HG03457 (cell line): ENCODE measurements around the gene RUNX2.
"Not testable (repeated sequence)": the region's sequence is repeated elsewhere in the genome, so short reads cannot be mapped to it uniquely, and the experiment has no call there.

ENCODE experiments used
- ATAC-seq: cut with Tn5 transposase; IDR thresholded peaks from one replicate; pipeline ENCODE4 v1.9.1; 2021; ENCODE audit warnings: moderate number of reproducible peaks; ENCODE audit not compliant: unreplicated experiment

RUNX2 gene

DNA sequence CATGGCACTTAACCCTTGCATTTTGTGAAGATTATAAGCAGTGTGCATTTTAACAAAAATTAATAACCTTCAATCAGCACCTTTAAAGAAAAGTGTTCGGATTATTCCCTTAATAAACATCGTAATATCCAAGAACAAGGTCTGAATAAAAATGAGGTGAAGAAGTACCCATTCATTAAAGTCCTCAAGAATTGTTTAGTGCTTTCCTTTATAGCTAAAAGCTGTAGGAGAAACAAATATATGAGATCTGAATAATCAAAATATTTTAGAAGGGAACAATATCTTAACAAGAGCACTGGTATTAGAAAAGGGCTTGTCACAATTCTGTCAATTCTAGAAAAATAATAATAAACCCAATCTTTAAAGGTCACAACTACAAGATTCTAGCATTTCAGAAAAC is 217.3 kb downstream of the RUNX2 start:
- no peak for ATAC-seq

DNA sequence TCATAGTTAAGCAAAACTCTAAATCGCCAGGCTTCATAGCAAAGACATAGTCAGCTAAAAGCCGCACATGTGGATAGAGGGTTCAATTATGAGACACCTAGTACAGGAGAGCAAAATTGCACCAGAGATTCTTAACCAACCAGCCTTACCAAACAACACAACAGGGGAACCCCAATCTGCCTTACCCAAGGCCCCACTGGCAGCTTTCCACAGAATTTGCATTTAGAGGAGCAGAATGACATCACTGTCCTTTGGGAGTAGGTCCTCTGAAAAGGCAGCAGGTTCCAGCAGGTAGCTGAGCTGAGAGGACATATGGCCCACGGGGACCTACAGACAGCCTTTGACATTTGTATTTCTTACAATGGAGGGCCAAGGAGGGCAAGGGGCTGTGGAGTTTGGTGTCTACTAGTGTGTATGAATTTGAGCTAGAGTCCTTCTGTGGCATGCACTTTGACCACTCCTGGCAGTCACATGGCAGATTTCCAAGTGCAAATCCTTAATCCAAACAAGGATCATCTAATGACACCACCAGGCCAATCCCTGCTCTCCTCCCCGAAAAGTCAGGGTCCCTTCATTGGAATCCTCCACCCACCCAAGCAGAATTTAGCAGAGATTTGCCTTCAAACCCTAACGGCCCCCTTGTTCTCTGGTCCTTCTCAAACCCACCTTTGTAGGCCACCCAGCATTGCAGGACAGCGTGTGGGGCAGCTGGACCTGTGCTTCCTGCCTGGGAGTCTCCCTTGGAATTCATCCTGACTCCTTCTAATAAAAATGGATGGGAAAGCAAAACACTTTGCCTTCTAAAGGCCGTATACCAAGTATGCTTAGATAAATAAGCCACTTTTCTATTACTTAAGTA is 220.8 kb downstream of the RUNX2 start:
- peak; percentile 85 for ATAC-seq

DNA sequence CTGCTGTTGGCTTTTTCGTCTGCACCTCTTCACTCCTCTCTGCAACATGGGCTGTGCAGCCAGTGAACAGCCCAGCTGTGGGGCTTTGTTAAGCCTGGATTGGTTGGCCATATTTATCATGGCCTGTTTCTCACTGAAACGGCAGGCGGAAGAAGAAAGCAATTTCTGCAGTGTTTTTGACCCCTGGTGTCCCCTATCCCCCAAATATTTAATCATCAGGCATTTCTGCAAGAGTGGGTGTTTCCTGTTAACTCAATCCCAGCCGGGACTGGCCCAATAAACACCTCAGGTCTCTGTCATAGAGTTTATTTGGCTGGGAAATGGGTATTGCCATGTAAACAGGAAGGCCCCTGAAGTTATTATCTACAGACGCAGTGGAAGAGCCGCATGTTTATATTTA is 224.4 kb downstream of the RUNX2 start:
- no peak for ATAC-seq

DNA sequence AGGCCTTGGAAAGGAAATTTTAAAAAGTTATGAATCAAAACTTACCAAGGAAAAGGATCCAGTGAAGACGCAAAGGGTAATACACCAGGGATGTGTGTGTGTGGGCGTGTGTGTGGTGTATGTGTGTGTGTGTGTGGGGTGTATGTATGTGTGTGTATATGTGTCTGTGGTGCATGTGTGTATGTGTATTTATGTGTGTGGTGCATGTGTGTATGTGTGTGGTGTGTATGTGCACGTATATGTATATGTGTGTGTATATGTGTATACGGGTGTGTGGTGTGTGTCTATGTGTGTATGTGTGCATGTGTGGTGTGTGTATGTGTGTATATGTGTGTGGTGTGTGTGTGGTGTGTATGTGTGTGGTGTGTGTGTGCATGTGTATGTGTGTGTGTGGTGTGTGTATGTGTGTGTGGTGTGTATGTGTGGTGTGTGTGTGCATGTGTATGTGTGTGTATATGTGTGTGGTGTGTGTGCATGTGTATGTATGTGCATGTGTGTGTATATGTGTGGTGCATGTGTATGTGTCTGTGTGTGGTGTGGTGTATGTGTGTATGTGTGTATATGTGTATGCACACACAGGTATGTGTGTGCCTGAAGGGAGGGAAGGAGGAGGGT is 225.7 kb downstream of the RUNX2 start:
- ATAC-seq, result no peak

DNA sequence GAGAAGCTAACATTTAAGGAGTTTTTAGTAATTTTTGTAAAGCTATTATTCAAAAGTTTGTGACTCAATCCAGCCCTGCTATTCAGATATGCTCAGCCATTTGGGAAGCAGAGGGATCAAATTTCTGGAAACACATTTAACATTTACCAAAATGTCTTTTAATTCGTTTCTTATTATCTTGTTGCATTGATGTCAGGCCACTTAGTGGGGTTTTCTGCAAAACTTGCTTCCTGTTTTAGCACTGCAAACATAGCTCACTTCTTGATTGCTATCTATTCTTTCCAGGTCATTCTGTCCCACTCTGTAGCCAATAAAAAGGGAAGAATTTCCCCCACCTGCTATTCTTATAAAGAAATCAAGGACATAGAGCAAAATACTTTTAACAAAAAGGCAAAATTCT is 226.5 kb downstream of the RUNX2 start:
- no peak for ATAC-seq

DNA sequence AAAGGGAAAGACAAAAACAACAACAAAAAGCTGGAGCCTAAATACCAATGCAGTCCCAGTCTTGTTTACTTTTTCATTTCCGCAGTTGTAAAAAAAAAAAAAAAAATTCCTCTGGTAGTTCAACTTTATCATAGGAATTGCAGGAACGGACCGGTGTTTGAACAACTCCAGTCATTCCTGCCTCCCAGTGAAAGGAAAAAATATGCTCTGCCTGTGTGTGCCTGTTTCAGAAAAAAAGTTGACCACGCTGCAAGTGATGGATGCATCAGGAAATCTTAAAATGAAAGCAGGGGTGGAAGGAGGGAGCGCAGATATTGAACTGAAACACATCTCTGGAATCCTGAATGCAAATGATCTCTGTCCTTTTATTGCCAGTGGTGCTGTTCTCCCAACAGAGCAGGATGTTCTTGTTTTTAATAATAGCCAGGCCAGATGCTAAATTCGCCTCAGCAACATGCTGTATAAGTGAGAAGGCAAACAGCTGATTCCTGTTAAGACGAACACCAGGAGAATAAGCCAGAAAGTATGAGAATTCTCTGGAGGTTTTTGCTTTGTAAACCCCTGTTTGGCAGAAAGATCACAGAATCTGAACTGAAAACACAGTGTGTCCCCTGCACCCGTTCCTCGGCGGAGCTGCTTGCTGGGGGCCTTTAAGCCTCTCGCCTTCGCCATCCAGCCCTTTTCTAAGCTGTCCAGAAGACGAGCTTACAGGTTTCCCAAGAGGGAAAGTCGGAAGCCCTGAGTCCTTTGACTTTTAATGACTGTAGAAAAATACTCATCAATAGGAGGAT is 228.0 kb downstream of the RUNX2 start:
- no peak for ATAC-seq

DNA sequence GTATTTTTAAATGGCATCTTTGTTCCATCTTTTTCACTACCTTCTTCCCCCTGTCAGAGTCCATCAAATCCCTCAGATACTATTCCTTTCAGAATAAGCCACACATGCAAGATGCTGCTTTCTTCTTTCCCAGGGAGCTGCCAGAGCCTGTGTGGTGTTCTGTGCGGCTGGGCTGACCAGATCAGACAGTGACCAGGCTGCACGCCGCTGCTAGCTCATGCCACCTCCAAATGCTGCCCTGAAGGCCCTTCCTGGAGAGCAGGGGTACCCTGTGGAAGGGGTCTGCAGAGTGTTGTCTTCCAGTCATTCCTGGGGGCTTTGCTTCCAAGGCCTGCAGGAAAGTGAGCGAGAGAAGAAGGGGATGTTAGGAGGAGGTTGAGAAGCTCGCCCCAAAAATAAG is 228.7 kb downstream of the RUNX2 start:
- no peak for ATAC-seq

DNA sequence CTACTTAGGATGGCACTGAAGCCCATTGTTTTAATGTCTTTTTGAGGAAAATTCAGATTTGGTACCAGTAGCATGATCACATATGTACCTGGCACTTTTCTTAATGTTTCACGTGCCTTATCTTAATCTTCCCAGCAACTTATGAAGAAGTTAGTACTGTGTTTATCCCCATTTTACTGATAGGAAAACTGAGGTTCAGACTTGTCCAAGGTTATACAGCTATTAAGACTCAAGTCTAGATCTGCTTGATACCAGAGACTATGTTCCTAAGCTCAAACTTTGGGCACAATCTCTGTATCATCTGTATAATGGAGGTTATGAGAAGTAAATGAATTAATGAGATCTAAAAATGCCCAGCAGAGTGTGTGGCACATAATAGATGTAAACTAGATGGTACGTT is 229.3 kb downstream of the RUNX2 start:
- ATAC-seq, result no peak

DNA sequence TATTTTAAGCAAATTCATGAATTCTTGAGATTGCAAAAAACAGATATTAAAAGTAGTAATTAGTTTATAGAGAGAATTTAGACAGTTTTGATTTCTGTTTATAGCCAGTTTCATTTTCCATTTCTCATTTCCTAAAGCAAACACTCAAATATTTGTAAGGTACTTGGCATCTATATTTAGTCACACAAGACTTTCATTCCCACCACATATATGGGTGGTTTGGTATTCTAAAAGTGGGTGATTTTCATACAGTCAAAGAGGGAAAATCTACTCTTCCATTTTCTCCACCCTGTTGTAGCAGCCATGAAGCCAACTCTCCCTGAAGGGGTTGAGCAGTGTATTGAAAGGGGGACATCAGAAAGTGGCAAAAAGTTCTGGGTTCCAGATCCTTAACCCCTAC is 230.7 kb downstream of the RUNX2 start:
- ATAC-seq, result no peak

DNA sequence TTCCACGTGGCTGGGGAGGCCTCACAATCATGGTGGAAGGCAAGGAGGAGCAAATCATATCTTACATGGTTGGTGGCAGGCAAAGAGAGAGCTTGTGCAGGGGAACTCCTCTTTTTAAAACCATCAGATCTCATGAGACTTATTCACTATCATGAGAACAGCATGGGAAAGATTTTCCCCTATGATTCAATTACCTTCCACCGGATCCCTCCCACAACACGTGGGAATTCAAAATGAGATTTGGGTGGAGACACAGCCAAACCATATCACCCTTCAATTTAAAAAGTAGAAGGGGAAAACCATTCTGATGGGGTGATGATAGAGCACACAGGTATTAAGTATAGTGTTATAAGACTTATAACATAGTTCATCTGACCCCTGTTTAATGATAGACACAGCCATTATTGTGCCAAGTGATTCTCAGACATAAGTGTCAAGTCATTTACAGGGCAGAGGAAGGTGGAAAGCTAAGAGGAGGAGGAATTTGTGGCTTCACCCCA is 232.2 kb downstream of the RUNX2 start:
- not testable (repeated sequence) for ATAC-seq

DNA sequence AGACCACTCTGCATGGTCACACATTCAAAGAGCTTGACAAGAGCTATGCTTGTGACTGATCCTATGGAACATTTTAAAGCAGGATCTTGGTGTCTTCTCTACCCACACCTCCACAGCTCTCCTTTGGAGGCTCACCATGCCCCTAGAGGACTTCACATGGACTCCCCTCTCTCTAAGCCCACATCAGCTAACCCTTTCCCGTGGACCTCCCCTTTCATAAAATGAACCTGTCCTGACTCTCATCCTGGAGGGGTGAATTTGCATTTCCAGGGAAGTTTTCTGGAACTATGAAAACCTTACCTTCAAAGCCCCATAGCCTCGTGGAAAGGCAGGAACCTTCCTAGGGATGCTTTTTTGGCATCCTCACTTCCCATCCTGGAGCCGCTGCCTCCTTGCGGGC is 234.0 kb downstream of the RUNX2 start:
- ATAC-seq, result no peak

DNA sequence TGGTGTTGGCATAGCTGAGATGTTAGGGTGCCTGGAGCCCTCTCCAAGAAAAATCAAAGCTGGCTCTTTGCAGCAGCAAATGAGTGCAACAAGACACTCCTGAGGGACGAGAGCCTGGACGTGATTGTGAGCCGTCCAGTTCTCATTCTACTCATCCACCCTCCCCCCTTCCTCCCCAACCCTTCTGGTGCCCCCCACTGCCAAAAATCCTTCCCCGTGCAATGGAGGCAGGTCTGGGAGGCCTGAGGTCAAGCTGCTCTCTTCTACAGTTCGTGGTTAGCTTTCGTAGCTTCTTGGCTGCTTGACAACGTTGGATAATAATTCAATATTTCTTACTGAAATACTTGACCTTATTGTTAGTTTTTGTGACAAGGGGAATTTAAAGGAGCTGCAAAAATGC is 234.9 kb downstream of the RUNX2 start:
- no peak for ATAC-seq

DNA sequence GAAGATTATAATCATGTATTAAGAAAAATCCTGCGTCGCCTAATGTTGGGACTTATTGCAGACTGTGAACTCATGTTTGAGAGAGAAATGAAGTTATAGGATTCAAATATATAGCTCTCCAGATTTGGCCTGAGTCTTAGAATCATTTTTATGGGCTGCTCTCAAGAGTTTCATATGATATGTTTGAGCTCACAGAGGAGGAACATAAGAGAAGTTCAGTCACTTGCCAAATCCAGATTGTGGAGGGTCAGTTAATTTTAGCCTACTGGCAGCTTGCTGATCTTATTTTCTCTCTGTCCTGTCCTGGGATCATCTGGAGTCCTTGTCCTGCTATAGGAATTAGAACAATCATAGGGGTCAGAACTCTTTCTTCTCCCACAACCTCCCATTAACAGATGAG is 235.7 kb downstream of the RUNX2 start:
- ATAC-seq, result no peak

DNA sequence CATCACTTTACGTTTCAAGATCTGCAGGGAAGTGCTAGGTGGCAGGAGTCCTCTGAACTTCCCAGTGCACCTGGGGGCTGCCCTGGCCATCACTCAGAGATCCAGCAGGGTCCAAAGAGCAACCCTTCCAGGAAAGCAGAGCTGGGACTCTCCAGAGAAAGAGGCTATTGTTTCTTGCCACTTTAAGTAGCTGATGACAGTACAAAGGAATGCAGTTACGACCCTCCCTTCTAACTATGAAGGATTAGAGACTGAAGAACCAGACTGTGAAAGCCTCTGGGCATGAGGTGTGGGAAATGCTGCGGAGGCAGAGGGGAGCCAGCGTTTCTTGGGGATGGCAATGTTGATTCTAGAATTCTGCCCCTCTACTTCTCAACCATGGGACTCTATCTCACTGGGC is 238.8 kb downstream of the RUNX2 start:
- no peak for ATAC-seq

DNA sequence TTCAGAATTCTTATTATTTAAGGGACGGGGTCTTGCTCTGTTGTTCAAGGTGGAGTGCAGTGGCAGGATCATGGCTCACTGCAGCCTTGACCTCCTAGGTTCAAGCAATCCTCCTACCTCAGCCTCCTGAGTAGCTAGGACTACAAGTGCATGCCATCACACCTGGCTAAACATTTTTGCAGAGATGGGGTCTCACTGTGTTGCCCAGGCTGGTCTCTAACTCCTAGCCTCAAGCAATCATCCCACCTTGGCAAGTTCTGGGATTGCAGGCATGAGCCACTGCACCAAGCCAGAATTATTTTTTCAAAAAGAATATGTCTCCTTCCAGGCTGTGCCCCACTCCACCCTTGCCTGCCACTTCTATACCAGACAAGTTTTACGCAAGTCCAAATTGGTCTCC is 239.7 kb downstream of the RUNX2 start:
- ATAC-seq, result no peak

DNA sequence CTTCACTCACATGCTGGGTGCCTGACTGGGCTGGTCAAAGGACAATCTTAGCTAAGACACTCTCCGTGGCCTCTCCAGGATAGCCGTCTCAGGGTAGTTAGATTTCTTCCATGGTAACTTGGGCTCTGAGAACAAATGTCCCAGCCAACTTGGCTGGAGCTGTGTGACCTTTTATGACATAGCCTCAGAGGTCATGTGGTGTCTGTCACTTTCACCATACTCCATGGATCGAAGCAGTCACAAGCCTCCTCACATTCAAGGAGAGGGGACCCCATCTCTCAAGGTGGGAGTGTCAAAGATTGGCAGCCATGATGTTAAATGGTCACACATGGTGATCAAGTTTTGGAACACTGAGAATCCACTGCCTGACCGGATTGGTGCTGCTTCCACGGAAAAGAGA is 240.5 kb downstream of the RUNX2 start:
- no peak for ATAC-seq

DNA sequence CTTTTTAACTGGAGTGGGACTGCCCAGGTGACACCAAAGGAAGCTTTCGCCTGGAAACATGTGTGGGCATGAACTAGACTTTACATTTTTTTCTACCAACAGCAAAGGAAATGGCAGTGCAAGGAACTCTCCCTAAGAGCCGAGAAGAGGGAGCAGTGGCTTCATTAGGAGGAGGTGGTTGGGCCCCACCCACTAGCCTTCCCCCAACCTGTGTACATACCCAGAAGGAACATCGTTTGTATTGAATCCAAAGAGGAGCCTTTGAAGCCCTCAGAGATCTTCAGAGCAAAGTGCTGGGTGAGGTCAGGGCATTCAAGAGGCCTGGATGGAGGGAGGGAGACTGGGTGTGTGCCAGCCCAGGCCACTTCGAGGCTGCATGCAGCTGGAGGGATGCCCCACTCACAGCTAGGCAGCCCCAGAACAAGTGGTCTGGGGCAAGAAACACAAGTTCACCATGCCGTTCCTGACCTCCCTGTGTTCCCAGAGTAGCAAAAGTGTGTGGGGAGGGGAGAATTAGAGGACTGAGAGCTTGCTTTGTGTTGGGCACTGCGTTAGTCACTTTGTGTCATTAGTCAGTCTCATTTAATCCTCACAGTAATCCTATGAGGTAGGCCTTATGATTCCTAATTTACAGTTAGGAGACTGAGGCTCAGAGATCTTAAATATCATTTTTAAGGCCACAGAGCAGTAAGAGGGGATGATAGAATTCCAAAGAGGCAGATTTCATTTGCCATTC is 241.2 kb downstream of the RUNX2 start:
- no peak for ATAC-seq

DNA sequence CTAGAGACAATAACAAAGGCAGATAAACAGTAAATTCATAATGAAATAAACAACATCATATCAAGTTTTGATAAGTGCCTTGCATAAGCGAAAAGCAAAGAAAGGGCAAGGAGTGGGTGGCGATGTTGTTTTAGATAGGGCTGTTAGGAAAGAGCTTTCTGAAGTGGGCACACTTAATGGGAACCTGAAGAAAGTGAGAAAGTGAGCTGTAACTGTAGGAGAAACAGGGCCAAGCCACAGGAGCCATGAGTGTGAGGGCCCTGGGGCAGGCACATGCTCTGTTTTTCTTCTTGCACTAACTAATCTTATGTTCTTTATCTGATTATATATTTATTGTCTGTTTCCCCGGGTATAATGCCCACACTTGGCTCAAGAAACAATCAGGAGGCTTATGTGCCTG is 243.0 kb downstream of the RUNX2 start:
- no peak for ATAC-seq

DNA sequence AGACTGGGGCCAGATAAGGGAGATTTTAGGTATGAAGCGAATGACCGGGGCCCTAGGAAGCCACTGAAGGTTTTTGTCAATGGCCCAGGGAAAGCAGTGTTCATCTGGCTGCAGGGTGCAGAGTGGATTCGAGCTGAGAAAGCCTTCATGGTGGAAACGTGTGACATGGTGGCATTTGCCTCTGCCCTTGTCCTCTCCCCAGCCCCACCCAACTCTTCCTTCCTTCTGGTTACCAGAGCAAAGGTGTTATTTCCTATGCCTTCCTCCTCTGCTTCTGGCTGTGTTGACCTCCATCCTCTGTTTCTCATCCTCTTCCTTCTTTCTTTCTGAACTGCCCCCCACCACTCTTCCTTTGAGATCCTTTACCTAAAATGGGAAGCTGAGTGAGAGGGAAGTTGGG is 244.7 kb downstream of the RUNX2 start:
- no peak for ATAC-seq

DNA sequence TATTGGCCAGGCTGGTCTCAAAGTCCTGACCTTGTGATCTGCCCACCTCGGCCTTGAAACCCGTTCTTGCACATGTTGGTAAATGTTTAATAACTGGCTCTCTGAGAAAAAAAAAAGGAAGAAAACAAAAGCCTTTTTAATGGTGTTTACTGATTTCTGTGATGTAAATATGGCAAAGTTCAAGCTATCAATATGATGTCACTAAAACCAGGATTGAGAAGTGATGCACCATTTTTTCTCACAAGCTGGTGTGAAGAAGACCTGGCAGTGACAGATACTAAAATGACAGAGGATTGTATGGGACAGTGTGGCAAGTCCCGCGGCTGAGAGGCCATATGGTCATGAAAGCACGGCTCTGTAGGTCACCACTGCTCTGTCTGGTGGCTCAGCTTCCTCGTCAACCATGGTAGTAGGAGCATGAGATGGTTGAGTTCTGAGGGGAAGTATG is 245.9 kb downstream of the RUNX2 start:
- ATAC-seq, result no peak

DNA sequence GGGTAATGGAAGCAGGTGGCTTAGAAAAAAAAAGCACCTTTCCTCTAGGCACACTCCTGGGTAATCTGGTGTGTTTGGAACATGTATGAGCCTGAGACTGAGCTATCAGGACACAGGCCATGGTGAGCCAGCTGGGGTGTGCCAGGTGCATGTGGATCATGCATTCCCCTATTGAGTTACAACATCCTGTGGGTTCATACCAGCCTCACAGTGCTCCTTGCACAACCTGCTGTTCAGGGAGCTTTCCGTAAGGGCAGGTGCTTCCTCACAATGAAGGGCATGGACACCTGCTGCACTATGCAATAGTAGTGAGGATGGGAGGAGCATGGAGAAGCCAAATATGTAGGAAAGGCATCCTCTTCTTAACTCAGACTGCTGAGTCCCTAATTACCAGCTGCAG is 246.8 kb downstream of the RUNX2 start:
- ATAC-seq, result no peak
